HG03565 (cell line): ENCODE results near the gene THBS1.

Experiments
- ATAC-seq: cut with Tn5 transposase; IDR thresholded peaks from one replicate; pipeline ENCODE4 v1.9.1; 2021; ENCODE audit warnings: mild to moderate bottlenecking, moderate library complexity; ENCODE audit not compliant: unreplicated experiment

THBS1 gene

GRCh38 chr15:39580485-39581241, at the start of gene THBS1:
Gene THBS1 (plus strand): TSS chr15:39581079. CDS start chr15:39581858, 779 bp downstream.
- no peak for ATAC-seq

DNA sequence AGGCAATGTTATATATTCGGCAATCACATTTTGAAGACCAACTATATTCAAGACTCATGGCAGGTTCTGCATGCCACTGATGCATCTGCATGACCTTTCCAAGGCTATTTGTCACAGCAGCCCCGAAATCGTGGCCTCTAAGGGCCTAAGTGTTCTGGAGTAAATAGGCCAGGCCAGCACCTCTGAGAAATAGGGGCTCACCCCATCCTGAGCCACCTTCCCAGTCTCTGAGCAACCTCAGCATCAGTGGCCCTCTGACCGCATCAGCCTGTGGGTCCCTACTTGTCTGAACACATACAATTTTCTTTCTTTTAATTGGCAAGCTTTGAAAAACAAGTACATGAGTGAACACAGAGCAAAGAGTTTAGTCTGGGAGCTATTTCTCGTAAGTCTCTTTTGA, 45.9 kb upstream of the THBS1 start:
- ATAC-seq = no peak

GRCh38 chr15:39535466-39535865, 45.4 kb upstream of the THBS1 start:
- no peak for ATAC-seq

DNA sequence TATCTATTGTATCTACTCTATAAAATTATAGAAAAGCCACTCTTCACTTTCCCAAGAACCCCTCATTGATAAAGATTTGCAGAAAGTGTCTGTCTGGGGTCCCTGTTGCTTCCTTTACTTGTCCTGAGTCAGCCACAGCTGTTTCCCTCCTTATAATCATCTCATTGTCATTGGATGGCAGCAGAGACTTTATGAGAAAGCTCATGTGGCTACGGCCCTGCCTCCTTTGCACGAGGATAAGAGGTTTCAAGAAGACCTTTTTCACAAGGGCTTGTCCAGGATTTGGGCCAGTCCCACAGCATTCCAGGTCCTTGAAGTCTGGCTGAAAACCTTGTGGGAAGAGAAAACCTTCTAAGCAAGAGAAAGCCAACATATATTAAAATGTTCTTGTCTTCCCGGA, 41.9 kb upstream of the THBS1 start:
- ATAC-seq = no peak

GRCh38 chr15:39539466-39539865, 41.4 kb upstream of the THBS1 start:
- no peak for ATAC-seq

- no peak for ATAC-seq
Measured at GRCh38 chr15:39539973-39540558, 40.8 kb upstream of the THBS1 start.

GRCh38 chr15:39542385-39543065, 38.4 kb upstream of the THBS1 start:
- no peak for ATAC-seq

DNA sequence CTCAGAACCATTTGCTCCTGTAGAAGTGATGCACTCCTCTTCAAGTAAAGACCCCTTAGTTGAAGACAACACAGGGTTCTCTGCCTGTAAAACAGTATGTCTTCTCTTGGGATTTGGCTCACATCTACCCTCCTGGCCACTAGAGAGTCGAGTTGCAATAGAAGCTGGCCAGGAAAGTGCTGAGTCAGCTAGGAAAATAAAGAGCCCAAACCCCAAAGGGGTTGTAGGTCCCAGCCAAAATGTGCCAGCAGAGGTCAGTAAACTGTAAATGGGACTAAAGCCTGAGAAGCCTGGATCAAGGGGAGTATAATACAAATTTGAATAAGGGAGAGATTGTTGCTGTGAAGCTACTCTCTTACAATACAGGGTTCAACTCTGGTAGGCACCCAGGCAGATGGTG, 37.2 kb upstream of the THBS1 start:
- ATAC-seq = no peak

DNA sequence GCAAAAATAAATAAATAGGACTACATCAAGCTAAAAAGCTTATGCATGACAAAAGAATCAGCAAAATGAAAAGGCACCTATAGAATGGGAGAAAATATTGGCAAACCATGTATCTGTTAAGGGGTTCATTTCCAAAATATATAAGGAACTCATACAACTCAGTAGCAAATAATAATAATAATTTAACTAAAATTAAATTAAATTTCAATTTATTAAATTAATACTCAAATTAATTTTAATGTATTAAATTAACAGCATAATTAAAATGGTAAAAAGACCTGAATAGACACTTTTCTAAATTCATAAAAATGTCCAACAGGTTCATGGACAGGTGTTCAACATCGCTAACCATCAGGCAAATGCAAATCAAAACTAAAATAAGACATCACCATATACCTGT, 34.0 kb upstream of the THBS1 start:
- ATAC-seq = no peak

DNA sequence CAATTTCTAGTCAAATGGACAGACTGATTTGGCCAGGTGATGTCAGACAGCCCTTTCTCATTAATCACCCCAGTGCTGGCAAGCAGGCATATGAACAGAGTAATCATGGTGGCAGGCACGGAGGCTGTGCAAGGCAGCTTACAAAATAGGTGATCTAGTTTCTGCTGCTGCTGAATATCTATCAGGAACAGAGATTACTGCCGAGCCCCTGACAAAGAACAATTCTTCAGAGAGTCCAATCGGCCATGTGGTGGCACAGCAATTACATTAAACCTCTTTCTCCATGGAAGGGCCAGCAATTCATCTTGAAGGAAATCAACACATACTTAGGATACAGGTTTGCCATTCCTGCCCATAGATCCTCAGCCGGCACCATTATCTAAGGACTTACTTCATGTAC, 32.3 kb upstream of the THBS1 start:
- no peak for ATAC-seq

- no peak for ATAC-seq
Measured at GRCh38 chr15:39549912-39550311, 31.0 kb upstream of the THBS1 start.

GRCh38 chr15:39551476-39551875, 29.4 kb upstream of the THBS1 start:
- ATAC-seq = no peak

DNA sequence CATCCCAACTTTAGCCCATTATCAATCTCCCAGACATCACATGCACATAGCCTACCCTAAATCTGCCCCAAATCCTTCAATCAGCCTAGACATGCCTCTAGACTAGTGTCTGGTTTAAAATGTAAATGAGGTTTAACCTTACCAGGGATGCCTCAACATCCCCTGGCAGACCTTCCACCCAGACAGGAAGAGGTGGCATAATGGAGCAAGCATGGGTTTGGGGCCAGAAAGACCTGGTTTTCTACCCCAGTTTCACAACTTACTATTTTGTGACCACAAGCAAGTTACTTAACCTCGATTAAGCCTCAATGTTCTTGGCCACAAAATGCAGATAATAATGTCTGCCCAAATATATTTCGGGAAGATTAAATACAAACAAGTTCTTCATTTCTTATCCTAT, 28.3 kb upstream of the THBS1 start:
- ATAC-seq = no peak

GRCh38 chr15:39553947-39554693, 26.8 kb upstream of the THBS1 start:
- peak; percentile 49 for ATAC-seq

GRCh38 chr15:39554746-39555387, 26.0 kb upstream of the THBS1 start:
- no peak for ATAC-seq

GRCh38 chr15:39555885-39556284, 25.0 kb upstream of the THBS1 start:
- ATAC-seq = no peak

DNA sequence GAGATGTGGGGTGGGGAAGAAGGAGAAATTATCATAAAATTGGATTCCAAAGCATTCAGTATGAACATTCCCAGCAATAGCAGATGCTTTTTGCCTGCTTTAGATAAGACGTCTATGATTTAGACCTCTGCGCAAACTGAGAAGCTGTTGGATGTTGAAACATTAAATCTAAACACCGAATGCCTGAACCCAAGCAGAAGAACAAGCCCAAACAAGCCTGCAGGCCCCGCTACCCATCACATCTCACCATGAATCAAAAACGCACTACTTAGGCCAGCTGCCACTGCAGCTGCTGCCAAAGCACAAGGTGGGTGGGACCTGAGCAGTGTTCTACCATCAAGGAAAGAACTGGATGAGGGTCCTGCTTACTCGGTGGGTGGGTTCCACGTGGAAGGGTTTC, 24.4 kb upstream of the THBS1 start:
- ATAC-seq = no peak

- ATAC-seq = no peak
Measured at GRCh38 chr15:39558421-39558820, 22.5 kb upstream of the THBS1 start.

DNA sequence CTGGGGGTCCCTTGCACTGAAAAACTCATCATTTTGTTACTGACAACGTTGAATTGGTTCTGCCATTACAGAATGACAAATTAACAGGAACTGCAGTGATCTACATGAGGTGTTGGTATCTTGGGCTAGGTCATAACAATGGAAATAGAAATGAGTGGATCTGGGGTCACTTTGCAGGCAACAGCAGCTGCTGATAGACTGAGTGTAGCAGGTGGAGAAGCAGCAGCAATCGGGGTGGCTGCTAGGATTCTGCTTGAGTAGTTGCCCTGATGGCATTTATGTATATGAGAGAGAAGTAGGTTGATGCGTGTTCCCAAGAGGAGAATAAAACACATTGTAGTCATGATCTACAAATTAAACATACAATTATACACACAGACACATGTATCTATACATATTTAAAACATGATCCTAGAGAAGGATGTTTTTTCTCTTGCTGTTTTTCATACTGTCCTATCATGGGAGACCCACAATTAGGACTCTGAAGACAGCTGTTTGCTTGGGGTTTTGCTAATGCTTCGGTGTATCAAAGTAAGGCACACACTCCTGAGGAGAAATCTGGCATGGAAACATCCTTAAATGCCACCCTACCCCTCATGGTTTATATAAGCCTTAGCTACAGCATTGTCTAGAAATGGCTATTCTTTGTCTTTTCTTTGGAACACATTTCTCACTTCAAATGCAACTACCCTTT, 15.8 kb upstream of the THBS1 start:
- ATAC-seq = no peak

DNA sequence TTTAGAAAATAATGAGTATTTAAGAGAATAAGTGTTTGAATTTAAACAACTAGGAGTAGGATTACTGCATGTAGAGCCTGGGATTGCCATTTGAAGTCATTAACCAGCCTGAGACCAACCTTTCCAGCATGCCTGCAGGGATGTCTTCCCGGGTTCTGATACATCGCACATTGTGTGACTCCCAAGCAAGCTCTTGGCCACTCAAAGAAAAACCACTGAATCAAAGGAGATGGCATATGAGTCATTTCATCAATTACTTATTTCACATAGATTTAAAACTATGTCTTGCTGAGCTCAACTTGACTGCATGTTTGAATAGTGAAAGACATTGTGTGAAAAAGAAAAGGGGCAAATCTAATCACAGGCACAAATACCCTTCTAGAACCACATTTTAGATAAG, 15.0 kb upstream of the THBS1 start:
- ATAC-seq = no peak
